GM13976 (cell line): ENCODE data around the gene XRCC3.

Source experiments
- DNase-seq: peaks from one replicate; pipeline ENCODE4 v3.0.0; 2012; ENCODE audit warnings: low spot score
- CTCF ChIP-seq: IDR thresholded peaks from 2 replicates; pipeline ENCODE4 v1.5.1; 2012; ENCODE audit warnings: borderline replicate concordance, mild to moderate bottlenecking; ENCODE audit not compliant: insufficient read depth; ENCODE audit errors: extremely low read depth, missing control alignments, control extremely low read depth
- in situ Hi-C: fragments of 300-500 bp; cut with MboI; formaldehyde crosslinking; loops from one replicate; pipeline ENCODE4 v1.12.0; 2022; ENCODE audit warnings: low sequenced_read_pairs, mixed read lengths, inconsistent platforms; ENCODE audit not compliant: unreplicated experiment

The XRCC3 gene

GRCh38 chr14:103669370-103669769 is 45.9 kb downstream of the XRCC3 start:
- in situ Hi-C loops, result no loop called here
- no peak for DNase-seq
- no peak for TF ChIP-seq CTCF

- TF ChIP-seq CTCF, result no peak
- no peak for DNase-seq
- in situ Hi-C loops, result no loop called here
These were observed 47.1 kb downstream of the XRCC3 start for GRCh38 chr14:103668117-103668516.

GRCh38 chr14:103667671-103668070 is 47.6 kb downstream of the XRCC3 start:
- no peak for TF ChIP-seq CTCF
- in situ Hi-C loops, result no loop called here
- no peak for DNase-seq

GRCh38 chr14:103663506-103663905 is 51.7 kb downstream of the XRCC3 start:
- no peak for DNase-seq
- no peak for TF ChIP-seq CTCF
- in situ Hi-C loops, result no loop called here

- TF ChIP-seq CTCF, result no peak
These were observed 52.7 kb downstream of the XRCC3 start for GRCh38 chr14:103662591-103662990.

GRCh38 chr14:103662029-103662428 is 53.2 kb downstream of the XRCC3 start:
- no peak for TF ChIP-seq CTCF
- no peak for DNase-seq
- in situ Hi-C loops, result no loop called here

More at GRCh38 chr14:103662591-103662990, 52.7 kb downstream of the XRCC3 start:
- in situ Hi-C loops, result no loop called here
- DNase-seq, result no peak

- no peak for TF ChIP-seq CTCF
- DNase-seq, result no peak
These were observed 55.6 kb downstream of the XRCC3 start for GRCh38 chr14:103659631-103660030.

More at GRCh38 chr14:103659631-103660030, 55.6 kb downstream of the XRCC3 start:
- in situ Hi-C loops, result no loop called here
